AG04450 (cell line): ENCODE results near the gene WDFY4. TPM values are rescaled to one million over a fixed set of nuclear protein-coding genes. Genes with fewer than 3 reads are reported as not detected.

ENCODE experiments used
- CTCF ChIA-PET: fragments of 300-600, 350-600 bp; formaldehyde crosslinking; extraction: SDS; loops from one replicate; lab custom pipeline; 2022; ENCODE audit warnings: antibody characterized with exemption, inconsistent platforms; lab: Charles Lee
- POLR2A ChIA-PET: fragments of 350-600 bp; formaldehyde crosslinking; extraction: SDS; loops from one replicate; lab custom pipeline; 2021; ENCODE audit warnings: antibody characterized with exemption, inconsistent platforms; lab: Yijun Ruan, JAX
- DNase-seq: peaks from one replicate; pipeline ENCODE4 v3.0.0-alpha.2; 2011; ENCODE audit warnings: low read depth, low spot score
- H3K27ac ChIP-seq: one replicate; pipeline ENCODE4 v1.5.1; 2012; ENCODE audit warnings: low read depth, low read length, control low read depth
- H3K27me3 ChIP-seq: one replicate; pipeline ENCODE4 v1.6.0; 2012; ENCODE audit warnings: low read length; ENCODE audit not compliant: control insufficient read depth, insufficient read depth
- H3K4me3 ChIP-seq: 2 replicates; pipeline ENCODE4 v1.5.1; 2011; ENCODE audit warnings: mild to moderate bottlenecking, low read depth, low read length, control low read depth
- H3K9me3 ChIP-seq: 2 replicates; pipeline ENCODE4 v1.5.1; 2012; ENCODE audit warnings: low read length; ENCODE audit not compliant: control insufficient read depth, insufficient read depth
- polyA plus RNA-seq: library from polyadenylated mRNA; depleted of rRNA; stranded (reverse); fragments of >200 nt; gene quantifications from 2 replicates; pipeline ENCODE4 v1.2.3, GENCODE V29; 2011
- TF ChIP-seq, protein P1 (sequence below): IDR thresholded peaks from 2 replicates; pipeline ENCODE4 v1.5.1; 2011; ENCODE audit warnings: low read depth, low read length, control low read depth, inconsistent platforms

The WDFY4 gene
- polyA plus RNA-seq, 1 experiment, result not detected

DNA sequence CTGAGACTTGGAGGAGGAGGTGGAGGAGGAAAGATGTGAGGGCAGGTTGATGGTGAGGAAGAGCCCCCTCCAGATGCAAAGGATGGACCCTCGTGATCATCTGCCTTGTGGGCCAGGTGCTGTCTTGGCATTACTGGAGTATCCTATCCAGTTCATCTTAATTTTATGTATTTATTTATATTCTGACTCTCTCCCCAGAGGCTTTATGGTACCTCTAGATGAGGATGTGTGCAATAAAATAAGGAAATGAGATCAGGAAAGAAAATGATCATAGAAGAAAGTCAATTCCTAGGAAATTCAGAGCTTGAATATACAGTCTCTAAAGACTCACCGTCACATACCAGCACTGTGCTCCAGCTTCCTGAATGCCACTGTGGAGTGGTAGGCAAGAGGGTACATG lies 160.8 kb downstream of the WDFY4 start:
- CTCF ChIA-PET, result no interaction called here

DNA sequence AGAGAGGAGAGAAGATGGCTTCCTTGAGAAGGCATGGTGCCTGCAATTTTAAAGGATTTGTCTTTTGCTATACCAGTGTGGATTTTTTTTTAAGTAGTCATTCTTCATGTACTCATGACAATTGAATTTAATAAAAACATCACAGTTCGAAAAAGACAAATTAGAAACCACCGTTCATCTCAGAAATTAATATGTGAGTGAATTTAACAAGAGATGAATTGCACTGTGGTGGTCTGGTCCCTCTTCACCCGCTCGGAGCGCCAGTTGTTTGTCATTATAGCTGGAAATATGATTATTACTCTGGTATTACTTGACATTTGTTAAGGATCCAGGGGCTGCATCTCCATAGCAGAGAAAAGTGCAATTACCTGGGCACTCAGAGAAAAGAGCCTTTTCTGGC lies 163.0 kb downstream of the WDFY4 start:
- H3K4me3 ChIP-seq, result no peak overlapping the region
- H3K9me3 ChIP-seq, result no peaks in the 10 kb centered on the region
- H3K27me3 ChIP-seq, result peaks cover 2% of the 10 kb centered on the region
- ChIA-PET CTCF (no interaction called here), POLR2A (no interaction called here)
- TF ChIP-seq, protein P1, sequence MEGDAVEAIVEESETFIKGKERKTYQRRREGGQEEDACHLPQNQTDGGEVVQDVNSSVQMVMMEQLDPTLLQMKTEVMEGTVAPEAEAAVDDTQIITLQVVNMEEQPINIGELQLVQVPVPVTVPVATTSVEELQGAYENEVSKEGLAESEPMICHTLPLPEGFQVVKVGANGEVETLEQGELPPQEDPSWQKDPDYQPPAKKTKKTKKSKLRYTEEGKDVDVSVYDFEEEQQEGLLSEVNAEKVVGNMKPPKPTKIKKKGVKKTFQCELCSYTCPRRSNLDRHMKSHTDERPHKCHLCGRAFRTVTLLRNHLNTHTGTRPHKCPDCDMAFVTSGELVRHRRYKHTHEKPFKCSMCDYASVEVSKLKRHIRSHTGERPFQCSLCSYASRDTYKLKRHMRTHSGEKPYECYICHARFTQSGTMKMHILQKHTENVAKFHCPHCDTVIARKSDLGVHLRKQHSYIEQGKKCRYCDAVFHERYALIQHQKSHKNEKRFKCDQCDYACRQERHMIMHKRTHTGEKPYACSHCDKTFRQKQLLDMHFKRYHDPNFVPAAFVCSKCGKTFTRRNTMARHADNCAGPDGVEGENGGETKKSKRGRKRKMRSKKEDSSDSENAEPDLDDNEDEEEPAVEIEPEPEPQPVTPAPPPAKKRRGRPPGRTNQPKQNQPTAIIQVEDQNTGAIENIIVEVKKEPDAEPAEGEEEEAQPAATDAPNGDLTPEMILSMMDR, result no peak
- H3K27ac ChIP-seq, result no peak overlapping the region
- no peak for DNase-seq

More for the DNA sequence above, 160.8 kb downstream of the WDFY4 start:
- H3K9me3 ChIP-seq, result no peaks in the 10 kb centered on the region
- no peak overlapping the region for H3K4me3 ChIP-seq
- H3K27ac ChIP-seq, result no peak overlapping the region
- peaks cover 13% of the 10 kb centered on the region for H3K27me3 ChIP-seq
- POLR2A ChIA-PET, result no interaction called here
- DNase-seq, result no peak
- TF ChIP-seq, protein P1, result no peak

DNA sequence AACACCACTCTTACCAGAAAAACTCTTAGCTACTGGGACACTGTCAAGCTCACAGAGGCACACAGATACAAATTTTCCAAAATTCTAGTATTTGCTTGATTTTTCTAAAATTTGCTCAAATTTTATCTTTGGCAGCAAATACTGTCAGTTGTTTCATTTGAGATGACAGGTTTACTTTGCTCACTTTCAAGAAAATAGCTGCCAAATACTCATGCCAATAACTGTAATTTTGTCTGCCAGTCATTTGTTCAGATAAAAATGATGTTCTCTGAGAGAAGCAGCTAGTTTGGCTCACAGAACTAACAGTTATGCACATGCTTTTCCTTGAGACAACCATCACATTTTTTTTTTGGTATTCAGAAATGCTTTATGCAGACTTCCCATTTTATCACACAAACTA lies 172.2 kb downstream of the WDFY4 start:
- no peak overlapping the region for H3K27ac ChIP-seq
- TF ChIP-seq, protein P1, result no peak
- CTCF ChIA-PET, result no interaction called here
- no peak overlapping the region for H3K4me3 ChIP-seq
- no peaks in the 10 kb centered on the region for H3K27me3 ChIP-seq
- no peaks in the 10 kb centered on the region for H3K9me3 ChIP-seq
- DNase-seq, result no peak
- POLR2A ChIA-PET, result no interaction called here

GRCh38 chr10:48872234-48872633 lies 187.6 kb downstream of the WDFY4 start:
- no peaks in the 10 kb centered on the region for H3K9me3 ChIP-seq
- H3K27ac ChIP-seq, result no peak overlapping the region
- no peak overlapping the region for H3K4me3 ChIP-seq
- TF ChIP-seq, protein P1, result no peak
- peaks cover 3% of the 10 kb centered on the region for H3K27me3 ChIP-seq
- ChIA-PET POLR2A (no interaction called here), CTCF (no interaction called here)
- DNase-seq, result no peak

DNA sequence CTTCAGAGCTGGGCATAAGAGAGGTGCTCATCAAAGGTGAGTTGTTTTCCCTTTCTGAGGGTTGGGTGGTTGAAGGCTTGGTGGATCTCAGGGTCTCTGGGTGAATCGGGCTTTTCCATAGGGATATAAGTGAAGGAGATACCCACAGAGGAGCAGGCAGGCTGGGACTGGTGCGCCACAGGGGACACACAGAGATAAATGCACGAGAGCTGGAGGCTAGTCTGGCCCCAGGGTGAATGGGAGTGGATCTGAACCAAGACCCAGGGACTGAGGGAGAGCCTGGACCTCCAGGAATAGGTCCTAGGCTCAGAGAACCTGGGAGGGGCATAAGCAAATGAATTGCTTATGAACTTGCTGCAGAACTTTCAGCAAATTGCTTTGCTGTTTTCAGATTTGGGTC lies 193.4 kb downstream of the WDFY4 start:
- ChIA-PET CTCF (no interaction called here), POLR2A (no interaction called here)
- H3K27ac ChIP-seq, result no peak overlapping the region
- no peak for DNase-seq
- TF ChIP-seq, protein P1, result no peak
- H3K27me3 ChIP-seq, result peaks cover 3% of the 10 kb centered on the region
- no peaks in the 10 kb centered on the region for H3K9me3 ChIP-seq
- no peak overlapping the region for H3K4me3 ChIP-seq
